NCI-H1105 treated with DMSO at 0.1 percent for 48 hours (cell line): ENCODE results near the gene IQGAP2.
"Not testable (repeated sequence)": the region's sequence is repeated elsewhere in the genome, so short reads cannot be mapped to it uniquely, and the experiment has no call there.

Experiments used
- DNase-seq: peaks from one replicate; lab custom pipeline; 2025; lab: John Stamatoyannopoulos, UW

Gene IQGAP2

GRCh38 chr5:76402886-76403765 is at the start of gene IQGAP2:
TSS of gene IQGAP2 (plus strand) at chr5:76403285. CDS start at chr5:76403546, 261 bp downstream.
- DNase-seq, result peak; percentile 36

GRCh38 chr5:76356887-76357286 is 46.2 kb upstream of the IQGAP2 start:
- no peak for DNase-seq

GRCh38 chr5:76363352-76364225 is 39.5 kb upstream of the IQGAP2 start:
- DNase-seq, result peak; percentile 25

GRCh38 chr5:76364226-76364589 is 38.9 kb upstream of the IQGAP2 start:
- DNase-seq, result no peak

- DNase-seq, result no peak
Observed at GRCh38 chr5:76365561-76365960, 37.5 kb upstream of the IQGAP2 start.

- no peak for DNase-seq
Observed at GRCh38 chr5:76366596-76366995, 36.5 kb upstream of the IQGAP2 start.

GRCh38 chr5:76367623-76368371 is 35.3 kb upstream of the IQGAP2 start:
- no peak for DNase-seq

- DNase-seq, result no peak
Observed at GRCh38 chr5:76368941-76369340, 34.1 kb upstream of the IQGAP2 start.

- not testable (repeated sequence) for DNase-seq
Observed at GRCh38 chr5:76369668-76370067, 33.4 kb upstream of the IQGAP2 start.

- DNase-seq, result no peak
Observed at GRCh38 chr5:76371960-76372322, 31.1 kb upstream of the IQGAP2 start.

GRCh38 chr5:76372323-76373054 is 30.6 kb upstream of the IQGAP2 start:
- no peak for DNase-seq

GRCh38 chr5:76376148-76376865 is 26.8 kb upstream of the IQGAP2 start:
- no peak for DNase-seq

- no peak for DNase-seq
Observed at GRCh38 chr5:76376866-76377230, 26.2 kb upstream of the IQGAP2 start.

- DNase-seq, result no peak
Observed at GRCh38 chr5:76378355-76378754, 24.7 kb upstream of the IQGAP2 start.

- no peak for DNase-seq
Observed at GRCh38 chr5:76379316-76379715, 23.8 kb upstream of the IQGAP2 start.

- no peak for DNase-seq
Observed at GRCh38 chr5:76379855-76380254, 23.2 kb upstream of the IQGAP2 start.

GRCh38 chr5:76380346-76381066 is 22.6 kb upstream of the IQGAP2 start:
- DNase-seq, result no peak

GRCh38 chr5:76383126-76383832 is 19.8 kb upstream of the IQGAP2 start:
- DNase-seq, result no peak

GRCh38 chr5:76384189-76384588 is 18.9 kb upstream of the IQGAP2 start:
- no peak for DNase-seq

GRCh38 chr5:76384705-76385104 is 18.4 kb upstream of the IQGAP2 start:
- DNase-seq, result no peak
